HG03196 (cell line): ENCODE results near the gene CACHD1.
"Not testable (repeated sequence)": the region's sequence is repeated elsewhere in the genome, so short reads cannot be mapped to it uniquely, and the experiment has no call there.

Experiments used
- ATAC-seq: cut with Tn5 transposase; IDR thresholded peaks from one replicate; pipeline ENCODE4 v1.9.1; 2021; ENCODE audit not compliant: unreplicated experiment

Gene CACHD1

DNA sequence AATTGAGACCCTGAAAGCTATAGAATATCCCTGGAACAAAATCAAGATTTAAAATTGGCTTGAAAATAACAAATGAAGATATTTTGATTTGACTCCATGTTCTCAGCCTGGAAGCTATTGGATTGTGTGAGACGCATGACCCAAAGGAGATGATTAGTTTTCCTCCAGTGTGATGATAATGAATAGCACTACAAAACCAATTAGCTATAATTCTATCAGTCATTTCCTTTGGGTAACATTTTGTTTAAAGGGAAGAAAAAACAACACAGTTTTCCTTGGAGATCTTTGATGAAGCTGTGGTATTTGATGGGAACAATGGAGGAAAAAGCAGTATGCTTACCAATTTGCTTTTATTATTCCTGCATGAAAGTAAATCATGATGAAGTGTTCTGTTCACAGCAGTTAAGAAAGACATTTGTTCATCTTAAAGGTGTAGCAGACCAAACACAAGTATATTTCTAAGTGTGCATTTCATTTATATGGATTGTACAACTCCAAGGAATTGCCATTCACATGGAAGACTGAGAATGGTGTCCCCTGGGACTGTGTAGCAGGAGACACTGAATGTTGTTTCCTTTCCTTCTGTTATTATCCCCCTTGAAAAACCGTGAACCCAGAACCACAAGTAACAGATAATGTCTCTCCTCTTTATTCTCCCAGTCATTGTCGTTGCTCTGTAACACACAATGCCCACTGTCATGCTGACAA is 111.4 kb downstream of the CACHD1 start:
- ATAC-seq: no peak

DNA sequence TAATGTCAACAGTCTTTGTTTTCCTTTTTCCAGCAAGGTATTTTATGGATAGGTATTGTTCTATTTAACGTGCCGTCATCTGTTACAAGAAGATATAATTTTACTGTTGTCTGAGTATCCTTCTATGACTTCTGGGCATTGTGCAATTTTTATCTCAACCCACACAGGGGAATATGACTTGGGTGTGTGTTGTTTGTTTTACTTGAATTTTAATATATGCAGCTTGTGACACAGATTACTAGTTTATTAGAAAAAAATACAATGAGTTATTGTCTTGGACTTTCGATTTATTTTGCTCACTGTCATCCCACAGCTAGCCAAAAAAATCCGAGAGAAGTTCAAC is 111.9 kb downstream of the CACHD1 start:
- ATAC-seq: no peak

DNA sequence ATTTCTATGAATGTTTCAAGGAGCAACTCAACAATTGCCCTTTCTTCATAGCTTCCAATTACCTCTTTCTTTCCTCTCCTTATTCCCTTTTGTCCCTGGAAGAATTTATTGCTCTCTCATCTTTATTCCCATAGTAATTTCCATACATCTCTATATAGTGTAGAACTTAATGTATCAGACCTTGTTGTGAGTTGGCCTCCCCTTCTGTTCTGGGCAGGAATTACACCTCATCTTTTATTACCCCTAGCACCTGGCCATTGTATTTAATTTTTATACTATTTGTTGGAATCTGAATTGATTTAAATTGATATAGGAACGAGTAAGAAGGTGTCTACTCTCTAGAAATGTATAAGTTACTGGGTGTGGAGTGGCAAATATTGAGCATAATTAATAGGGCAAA is 114.5 kb downstream of the CACHD1 start:
- no peak for ATAC-seq

DNA sequence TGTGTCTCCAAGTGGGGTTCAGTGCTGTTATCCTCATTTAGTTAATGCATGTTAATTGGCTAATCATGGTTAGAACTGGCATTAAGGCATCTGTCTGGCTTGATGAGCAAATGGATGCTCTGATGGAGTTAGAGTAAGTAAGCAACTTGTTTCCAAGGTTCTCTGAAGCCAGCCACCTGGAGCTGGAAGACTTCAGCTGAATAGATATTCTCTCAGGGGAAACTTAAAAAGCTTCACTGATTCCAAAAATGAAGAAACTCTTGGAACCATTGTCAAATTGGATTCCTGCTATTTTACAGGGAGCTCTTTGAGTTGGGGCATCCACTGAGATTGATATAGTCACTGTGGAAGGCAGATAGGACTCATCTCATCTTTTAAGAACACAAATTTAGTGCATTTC is 118.9 kb downstream of the CACHD1 start:
- ATAC-seq: no peak

DNA sequence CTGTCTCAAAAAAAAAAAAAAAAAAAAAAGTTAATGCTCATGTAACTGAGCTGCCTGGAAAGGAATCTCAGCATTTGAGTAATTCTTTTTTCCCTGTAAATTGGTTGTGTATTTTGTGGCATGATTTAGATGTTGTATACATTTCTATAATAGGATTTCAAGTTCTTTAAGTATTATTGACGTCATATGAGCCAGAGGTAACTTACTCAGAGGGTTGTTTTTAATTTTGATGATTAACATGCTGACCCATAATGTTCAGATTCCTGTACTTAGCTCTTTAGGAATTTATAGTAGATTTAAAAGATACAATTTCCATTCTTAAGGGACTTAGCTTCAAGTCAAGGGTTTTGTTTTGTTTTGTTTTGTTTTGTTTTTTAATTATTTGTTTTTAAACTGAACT is 120.4 kb downstream of the CACHD1 start:
- no peak for ATAC-seq

DNA sequence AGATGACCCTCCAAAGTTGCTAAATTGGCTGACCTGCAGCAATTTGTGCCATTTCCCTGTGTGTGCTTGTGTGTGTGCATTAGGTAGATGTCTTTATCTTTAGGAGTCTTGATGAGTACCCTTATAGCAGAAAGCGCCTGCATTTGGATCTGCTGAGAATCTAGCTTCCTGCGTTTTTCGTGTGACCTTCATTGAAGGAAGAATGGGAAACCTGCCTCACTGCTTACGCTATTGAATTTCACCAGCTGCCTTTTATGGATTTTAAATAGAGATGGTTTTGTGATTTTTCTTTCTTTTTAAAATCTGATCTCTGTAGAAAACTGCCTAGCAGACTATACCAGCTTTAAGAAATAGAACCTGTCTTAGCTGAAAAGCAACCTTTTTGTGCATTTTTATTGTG is 124.5 kb downstream of the CACHD1 start:
- no peak for ATAC-seq

DNA sequence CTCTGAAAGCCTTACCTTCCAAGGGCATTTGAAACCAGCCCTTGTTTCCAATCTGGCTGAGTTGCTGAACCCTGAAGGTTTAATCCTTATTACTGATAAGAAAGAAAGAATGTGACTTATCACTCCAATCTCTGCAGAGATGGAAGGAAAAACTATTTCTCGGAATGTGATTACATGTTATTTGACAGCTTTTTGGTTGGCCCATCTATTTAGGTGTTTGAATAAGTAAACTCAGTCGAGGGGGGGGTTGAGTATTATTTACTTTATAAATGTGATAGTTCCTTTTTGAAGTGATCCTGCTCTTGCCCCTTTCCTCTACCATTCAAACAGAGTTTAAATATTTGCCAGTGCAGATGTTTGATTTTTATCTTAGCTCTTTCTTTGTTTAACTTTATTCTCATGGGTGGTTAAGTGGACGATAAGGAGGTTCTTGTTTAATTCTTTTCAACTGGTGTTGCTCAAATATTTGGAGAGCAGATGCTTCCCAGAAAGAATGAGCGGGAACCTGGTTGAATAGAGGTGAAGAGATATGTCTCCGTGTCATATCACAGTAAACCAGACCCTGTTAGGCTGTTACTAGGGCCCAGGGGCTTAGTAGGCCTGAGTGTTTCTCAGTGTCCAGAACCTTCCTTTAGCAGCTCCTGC is 126.1 kb downstream of the CACHD1 start:
- ATAC-seq: no peak

DNA sequence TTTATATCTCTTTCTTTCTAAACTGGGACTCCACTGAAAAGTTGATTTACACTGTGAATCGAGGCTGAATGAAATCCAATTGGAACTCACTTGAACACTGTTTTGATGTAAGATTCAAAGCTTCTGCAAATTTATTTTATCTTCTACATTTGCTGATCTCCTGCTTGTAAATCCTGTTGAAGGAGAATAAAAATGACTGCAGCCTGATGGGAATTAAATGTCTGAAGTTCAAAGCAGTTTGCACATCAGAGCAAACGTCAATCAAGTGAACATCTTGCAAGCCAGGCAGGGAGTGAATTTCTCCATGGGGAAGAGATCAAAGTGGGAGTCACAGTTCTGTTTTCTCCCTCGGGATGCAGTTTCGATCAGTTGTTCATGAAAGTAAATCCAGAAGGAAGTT is 127.2 kb downstream of the CACHD1 start:
- no peak for ATAC-seq

DNA sequence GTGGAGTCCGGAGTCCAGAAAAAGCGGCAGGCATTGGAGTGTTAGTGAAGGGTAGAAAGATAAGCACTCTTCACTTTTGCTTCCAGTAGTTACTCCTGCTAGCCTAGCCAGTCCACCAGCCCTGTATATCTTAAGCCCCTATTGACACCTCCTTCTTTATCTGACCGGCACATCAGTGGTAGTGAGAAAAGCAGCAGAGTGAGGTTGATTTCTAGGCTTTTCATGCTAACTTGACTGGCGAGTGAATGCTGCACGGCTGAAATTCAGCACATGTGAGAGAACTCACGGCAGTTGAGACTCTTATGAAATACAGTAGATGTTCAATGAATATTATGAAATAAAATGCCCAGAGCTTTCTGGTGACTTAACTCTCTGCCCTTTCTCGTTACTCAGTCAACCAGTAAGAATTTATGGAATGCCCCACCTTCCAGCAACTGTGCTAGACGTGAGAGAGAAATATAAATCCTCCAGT is 128.2 kb downstream of the CACHD1 start:
- ATAC-seq: no peak

DNA sequence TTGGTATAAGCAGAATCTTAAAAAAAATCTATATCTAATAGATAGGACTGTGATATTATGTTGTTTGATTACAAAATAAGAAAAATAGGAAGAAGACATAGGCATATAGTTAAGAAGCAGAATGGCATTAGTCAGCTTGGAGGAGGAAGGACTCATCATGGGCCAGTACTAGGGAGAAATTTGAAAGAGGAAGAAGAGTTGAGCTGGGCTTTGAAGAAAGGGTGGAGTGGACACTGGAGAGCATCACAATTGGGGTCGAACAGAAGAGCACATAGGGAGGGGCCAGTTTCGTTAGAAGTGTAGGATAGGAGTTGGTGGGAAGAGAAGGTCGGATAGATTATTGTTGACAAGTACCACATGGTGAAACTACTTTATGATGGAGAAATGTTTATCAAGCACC is 129.3 kb downstream of the CACHD1 start:
- no peak for ATAC-seq

DNA sequence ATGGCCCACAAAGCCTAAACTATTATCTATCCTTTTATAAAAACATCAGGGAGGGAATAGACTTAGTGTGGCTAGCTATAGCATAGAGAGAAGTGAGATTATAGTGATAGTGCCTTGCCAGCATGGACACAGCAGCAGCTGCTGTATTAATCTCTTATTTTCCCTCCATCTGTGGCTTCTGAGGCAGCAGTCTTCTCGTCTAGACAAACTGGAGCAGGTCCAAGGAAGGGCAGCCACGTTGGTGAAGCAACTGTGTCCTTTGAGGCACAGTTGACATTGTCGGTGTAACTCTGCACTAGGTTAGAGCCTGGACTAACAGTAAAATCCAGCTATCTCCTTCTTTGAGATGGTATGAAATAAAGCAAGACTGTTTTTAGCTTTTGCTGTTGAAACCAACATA is 131.3 kb downstream of the CACHD1 start:
- ATAC-seq: no peak

DNA sequence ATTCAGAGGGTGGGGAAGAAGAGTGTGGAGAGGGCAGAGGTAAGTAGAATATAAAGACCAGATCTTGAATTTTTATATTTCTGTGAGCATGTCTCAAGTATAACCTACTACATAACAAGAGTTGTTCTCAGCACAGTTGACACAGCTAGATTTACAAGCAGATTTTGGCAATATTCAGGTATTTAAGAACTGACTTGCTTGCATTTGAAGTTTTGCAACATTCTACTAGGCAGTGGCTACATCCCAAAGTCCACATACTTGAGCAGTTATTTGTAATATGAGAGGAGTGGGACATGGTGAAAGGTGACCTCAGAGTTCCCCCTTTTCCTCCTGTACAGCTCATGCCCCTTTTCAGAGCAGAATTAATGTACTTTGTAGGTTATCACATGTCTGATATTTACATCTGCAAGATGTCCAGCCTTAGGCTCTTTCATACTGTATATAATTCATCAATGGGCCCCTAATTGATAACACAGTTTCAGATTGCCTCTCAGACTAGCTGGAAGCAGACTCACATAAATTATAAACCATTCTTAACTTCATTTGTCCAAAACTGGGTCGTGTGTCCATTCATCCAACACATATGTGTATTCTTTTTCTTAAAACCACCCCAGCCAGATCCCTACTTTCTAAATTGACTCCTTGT is 138.2 kb downstream of the CACHD1 start:
- no peak for ATAC-seq

DNA sequence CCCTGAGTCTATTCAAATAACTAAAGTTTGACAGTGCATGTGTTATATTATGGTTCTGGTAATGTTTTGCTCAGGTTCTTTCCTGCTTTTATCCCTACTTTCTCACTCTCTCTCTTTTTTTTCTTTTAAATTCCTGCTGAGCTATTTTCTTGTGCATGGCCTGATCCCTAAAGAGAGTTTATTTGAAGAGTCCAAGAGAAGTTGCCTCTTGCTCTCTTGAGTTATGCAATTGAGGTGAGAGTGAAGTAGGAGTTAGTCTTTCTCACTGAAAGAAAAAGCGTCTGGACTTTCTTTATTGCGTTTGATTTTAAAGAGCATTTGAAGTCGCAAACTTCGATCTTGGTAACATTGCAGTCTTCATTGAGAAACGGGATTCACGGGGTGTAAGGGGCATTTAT is 138.7 kb downstream of the CACHD1 start:
- no peak for ATAC-seq

DNA sequence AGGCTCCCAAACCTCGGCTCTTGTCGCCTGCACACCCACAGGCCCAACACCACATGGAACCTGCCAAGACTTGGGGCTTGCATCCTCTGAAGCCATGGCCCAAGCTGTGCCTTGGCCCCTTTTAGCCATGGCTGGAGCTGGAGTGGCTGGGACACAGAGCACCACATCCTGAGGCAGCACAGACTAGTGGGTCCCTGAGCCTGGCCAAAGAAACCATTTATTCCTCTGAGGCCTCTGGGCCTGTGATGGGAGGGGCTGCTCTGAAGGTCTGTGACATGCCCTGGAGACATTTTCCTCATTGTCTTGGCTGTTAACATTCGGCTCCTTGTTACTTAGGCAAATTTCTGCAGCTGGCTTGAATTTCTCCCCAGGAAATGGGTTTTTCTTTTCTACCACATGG is 141.0 kb downstream of the CACHD1 start:
- ATAC-seq: not testable (repeated sequence)

DNA sequence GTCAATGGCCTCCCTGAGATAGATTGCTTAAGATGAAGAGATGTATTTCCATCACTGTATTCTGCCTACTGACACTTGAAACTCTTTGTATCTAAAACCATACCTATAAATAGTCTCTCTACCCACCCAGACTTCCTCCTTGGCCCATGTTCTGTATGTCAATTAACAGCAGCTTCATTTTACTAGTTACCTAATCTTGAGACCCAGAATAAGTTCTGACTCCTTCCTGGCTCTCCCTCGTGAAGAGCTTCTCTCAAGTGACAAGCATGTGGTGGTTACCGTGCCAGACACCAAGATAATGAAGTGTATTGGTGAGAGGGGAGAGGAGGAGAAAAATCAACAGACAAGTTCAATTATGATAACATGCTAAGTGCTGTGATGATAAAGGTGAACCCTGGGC is 146.1 kb downstream of the CACHD1 start:
- no peak for ATAC-seq

DNA sequence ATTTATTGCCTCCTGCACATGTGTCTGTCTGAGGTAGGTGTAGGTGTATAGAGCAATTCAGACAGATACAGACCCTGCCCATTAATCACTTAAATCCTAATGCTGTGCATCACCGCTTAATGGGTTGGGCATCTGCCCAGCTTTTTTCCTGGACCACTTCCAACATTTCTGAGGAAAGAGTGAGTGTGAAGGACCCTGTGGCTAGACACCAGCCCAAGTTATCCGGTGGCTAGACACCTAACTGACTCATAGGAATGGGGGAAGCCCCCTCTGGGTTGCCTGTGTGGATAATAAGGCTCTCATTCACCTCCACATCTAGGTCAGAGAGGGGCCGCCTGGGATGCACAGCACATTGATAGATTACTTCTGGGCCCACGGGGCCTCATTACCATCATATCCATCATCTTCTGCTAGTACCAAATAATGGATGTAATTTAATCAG is 153.8 kb downstream of the CACHD1 start:
- no peak for ATAC-seq

DNA sequence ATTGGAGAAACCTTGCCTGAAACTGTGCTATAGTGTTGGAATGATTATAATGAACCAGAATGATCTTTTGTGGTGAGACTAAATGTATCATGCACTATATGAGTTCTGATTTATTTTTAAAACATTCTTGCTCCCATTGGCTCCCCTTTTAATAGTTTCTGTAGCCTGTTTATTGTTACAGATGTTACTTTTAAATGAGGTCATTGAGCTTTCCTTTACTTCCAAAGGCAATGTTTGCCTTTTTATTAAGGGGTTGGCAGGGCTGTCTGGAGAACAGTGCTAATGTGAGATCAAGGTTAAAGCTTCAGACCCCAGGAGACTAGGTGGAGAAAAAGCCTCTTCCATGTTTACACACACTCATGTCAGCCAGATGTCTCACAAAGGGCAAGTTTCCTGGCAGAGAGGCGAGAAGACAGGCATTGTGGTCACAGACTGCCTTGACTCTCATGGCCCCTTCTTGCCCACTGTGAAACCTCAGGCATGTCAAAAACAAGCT is 154.3 kb downstream of the CACHD1 start:
- no peak for ATAC-seq

DNA sequence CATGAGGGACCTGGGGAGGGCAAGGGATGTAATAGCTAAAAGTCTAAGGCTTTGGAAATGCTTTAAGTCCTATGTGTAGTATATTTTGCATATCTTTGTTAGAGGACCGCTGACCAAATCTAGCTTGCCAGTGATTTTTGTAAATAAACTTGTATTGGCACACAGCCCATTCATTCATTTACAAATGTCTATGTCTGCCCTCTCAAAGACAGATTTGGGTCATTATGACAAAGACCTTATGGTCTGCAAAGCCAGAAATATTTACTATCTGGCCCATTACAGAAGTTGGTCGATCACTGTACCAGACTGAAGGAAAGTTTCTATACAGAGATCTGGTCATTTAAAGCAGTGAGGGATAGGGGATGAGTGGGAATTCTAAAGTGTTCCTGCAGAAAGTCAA is 154.9 kb downstream of the CACHD1 start:
- ATAC-seq: no peak

DNA sequence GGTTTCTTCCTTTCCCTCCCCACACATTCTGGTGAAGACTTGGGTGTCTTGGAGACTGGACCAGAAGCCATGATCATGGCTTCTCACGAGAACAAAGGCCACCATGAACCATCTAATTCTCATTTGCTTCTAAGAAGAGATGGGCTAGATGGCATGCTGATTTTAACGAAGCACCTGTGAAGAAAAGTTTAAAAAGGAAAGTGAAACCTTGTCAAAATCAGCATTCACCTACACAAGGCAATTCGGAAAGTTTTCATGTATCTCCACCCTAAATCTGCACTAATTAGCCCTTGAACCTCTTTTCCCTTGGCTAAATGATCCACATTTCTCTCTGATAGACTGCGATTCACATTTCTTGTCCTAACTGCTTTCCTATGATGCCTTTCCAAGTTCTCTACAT is 160.7 kb downstream of the CACHD1 start:
- ATAC-seq: no peak

DNA sequence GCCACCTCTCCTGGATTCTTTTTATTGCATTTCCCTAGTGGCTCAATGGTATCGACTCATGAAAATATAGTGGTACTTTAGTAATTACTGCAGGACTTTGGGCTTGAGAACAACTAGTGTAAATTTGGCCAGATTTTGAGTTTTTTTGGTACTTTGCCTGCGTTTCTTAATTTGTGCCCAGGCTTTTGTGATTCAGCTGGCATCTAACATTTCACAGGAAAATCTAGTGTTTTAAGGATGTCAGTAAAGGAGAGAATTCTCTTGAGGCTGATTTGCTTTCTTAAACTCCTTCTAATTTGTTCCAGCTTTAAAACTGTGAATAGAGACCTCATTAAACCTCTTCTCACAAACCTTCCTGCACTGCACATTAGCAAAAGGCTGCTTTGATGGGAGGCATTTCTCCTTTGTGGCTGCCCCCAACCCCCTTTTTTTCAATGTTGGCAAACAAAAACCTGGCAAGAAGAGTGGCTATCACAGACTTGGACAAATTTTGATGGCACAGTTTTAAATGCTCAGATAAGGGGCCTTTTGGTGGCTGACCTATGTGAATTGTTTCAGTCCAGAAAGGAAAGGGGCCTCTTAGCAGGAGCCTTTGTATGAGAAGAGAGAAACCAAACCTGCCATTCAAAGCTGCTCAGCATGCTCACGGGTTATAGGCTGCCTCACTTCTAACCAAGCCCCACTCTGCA is 161.6 kb downstream of the CACHD1 start:
- no peak for ATAC-seq

DNA sequence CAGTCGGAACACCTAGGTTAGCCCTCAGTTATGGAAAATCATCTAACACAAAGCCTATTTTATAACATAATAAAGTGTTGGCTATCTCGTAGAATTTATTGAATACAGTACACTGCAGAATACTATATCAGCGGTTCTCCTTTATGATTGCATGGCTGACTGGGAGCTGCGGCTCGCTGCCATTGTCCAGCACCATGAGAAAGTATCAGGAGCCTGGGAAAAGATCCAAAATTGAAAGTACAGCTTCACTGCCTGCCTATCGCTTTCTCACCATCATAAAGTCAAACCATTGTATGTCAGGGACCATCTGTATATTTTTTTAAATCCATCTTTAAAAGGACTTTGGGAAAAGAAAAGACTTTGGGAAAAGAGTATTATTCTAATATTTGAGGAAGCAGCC is 163.0 kb downstream of the CACHD1 start:
- no peak for ATAC-seq

DNA sequence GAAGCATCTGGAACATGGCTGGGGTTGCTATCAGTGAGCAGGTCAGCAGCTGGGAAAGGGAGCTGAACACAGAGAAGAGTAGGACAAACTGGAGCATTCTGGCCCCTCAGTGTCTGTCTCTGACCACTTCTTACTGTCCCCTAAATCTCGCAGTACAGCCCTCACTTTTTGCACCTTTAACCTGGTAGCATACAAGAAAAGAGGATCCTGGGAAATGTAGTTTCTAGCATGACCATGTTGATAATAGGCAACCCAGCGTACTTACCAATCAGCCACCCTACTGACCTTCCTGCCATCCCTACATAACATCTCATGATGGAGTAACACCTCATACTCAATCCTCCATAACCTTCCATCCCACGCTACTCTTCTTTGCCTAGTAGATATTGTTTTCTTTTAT is 175.8 kb downstream of the CACHD1 start:
- ATAC-seq: no peak
